Mesothelial cell of epicardium (in vitro differentiated cells): Measurements from ENCODE around the gene AIFM3. TPM values are rescaled to one million over a fixed set of nuclear protein-coding genes. Genes with fewer than 3 reads are reported as not detected.

ENCODE experiments used
- DNase-seq, 2 experiments: peaks; one replicate each; pipeline ENCODE4 v3.0.0; 2021; ENCODE audit warnings: low spot score in 2 of 2; ENCODE audit not compliant: unreplicated experiment in 2 of 2
- H3K27ac Mint-ChIP-seq: 2 replicates; pipeline ENCODE4 v1.8.0; 2021; ENCODE audit warnings: mixed read lengths
- H3K27me3 Mint-ChIP-seq: 2 replicates; pipeline ENCODE4 v1.8.0; 2021; ENCODE audit warnings: low read depth, mixed read lengths
- H3K36me3 Mint-ChIP-seq: 2 replicates; pipeline ENCODE4 v1.8.0; 2021; ENCODE audit warnings: mixed read lengths
- H3K4me1 Mint-ChIP-seq: 2 replicates; pipeline ENCODE4 v1.8.0; 2021; ENCODE audit warnings: mixed read lengths
- H3K4me3 Mint-ChIP-seq: 2 replicates; pipeline ENCODE4 v1.8.0; 2021; ENCODE audit warnings: mild to moderate bottlenecking, moderate library complexity, mixed read lengths
- H3K9me3 Mint-ChIP-seq: 2 replicates; pipeline ENCODE4 v1.8.0; 2021; ENCODE audit warnings: mixed read lengths
- total RNA-seq: library from RNA; stranded (reverse); gene quantifications from 3 replicates; pipeline ENCODE4 v1.2.1, GENCODE V29; 2021
- TF ChIP-seq, protein P1 (sequence below): fragments of 200-600 bp; sonication (generic); IDR thresholded peaks from one replicate; pipeline ENCODE4 v1.5.0; 2021; ENCODE audit warnings: antibody characterized with exemption; ENCODE audit not compliant: unreplicated experiment

AIFM3 gene
- total RNA-seq, 1 donor from 2014 or later = 2.5 TPM

DNA sequence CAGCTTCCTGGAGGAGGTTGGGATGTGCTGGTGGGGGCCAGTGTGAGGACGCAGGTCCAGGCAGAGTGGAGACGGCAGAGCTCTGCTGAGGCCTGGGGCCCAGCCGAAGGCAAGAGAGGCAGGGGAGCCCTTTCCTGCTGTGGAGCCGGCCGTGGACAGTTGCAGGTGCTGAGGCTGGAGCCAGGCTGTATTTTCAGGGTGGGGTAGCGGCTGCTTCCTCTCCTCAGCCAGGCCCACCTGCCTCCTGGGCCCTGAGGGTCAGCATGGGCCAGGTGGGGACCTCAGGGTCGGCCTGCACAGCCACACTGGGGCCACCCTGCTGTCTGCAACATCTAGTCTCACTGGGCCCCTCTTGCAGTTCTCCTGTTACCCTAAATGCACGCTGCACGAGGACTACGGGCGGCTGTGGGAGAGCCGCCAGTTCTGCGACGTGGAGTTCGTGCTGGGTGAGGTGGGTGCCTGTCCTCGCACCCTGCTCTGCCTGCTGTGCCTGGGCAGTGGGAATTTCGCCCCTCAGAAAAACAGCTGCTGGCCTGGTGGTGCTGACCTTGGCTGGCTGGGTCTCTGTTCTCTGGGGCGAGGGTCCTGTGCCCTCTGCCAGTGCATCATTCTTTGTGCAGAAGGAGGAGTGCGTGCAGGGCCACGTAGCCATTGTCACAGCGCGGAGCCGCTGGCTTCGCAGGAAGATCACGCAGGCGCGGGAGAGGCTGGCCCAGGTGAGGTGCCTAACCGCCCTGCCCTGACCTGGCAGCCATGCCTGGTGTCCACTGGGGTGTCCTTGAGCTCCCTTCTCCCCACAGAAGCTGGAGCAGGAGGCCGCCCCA, 26.5 kb downstream of the AIFM3 start:
- Mint-ChIP-seq H3K27ac (no peak overlapping the region), H3K27me3 (no peaks in the 10 kb centered on the region), H3K9me3 (no peaks in the 10 kb centered on the region), H3K4me1 (no peaks in the 10 kb centered on the region), H3K36me3 (peaks cover 5% of the 10 kb centered on the region), H3K4me3 (no peak overlapping the region)
- TF ChIP-seq, protein P1, sequence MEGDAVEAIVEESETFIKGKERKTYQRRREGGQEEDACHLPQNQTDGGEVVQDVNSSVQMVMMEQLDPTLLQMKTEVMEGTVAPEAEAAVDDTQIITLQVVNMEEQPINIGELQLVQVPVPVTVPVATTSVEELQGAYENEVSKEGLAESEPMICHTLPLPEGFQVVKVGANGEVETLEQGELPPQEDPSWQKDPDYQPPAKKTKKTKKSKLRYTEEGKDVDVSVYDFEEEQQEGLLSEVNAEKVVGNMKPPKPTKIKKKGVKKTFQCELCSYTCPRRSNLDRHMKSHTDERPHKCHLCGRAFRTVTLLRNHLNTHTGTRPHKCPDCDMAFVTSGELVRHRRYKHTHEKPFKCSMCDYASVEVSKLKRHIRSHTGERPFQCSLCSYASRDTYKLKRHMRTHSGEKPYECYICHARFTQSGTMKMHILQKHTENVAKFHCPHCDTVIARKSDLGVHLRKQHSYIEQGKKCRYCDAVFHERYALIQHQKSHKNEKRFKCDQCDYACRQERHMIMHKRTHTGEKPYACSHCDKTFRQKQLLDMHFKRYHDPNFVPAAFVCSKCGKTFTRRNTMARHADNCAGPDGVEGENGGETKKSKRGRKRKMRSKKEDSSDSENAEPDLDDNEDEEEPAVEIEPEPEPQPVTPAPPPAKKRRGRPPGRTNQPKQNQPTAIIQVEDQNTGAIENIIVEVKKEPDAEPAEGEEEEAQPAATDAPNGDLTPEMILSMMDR = no peak
- no peak for DNase-seq

DNA sequence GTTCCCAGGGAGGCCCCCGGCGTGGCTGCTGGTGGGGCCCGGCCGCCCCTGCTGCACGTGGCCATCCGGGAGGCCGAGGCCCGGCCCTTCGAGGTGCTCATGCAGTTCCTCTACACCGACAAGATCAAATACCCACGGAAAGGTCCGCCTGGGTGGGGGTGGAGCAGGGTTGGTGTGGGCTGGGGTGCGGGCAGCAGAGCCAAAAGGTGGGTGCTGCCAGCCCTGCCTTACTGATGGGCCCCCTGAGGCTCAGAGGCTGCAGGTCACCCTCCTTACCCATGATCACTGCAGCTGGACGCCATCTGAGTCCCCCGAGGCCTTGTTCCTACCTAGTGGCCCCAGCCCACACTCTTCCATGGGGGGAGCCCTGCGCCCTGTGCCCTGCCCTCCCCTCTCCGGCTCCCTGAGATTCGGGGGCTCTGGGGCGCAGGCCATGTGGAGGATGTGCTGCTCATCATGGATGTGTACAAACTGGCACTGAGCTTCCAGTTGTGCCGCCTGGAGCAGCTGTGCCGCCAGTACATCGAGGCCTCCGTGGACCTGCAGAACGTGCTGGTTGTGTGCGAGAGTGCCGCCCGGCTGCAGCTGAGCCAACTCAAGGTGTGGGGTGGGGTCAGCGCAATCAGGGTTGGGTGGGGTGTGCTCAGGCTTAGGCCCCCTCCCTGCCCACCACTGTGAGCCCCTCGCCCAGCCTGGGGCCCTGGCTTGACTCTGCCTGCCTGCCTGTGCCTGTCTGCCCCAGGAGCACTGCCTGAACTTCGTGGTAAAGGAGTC, 27.3 kb downstream of the AIFM3 start:
- H3K27me3 Mint-ChIP-seq = no peaks in the 10 kb centered on the region
- H3K9me3 Mint-ChIP-seq = no peaks in the 10 kb centered on the region
- DNase-seq = no peak
- no peaks in the 10 kb centered on the region for H3K4me1 Mint-ChIP-seq
- no peak overlapping the region for H3K27ac Mint-ChIP-seq
- no peak overlapping the region for H3K4me3 Mint-ChIP-seq
- H3K36me3 Mint-ChIP-seq = peaks cover 5% of the 10 kb centered on the region
- TF ChIP-seq, protein P1 = no peak

DNA sequence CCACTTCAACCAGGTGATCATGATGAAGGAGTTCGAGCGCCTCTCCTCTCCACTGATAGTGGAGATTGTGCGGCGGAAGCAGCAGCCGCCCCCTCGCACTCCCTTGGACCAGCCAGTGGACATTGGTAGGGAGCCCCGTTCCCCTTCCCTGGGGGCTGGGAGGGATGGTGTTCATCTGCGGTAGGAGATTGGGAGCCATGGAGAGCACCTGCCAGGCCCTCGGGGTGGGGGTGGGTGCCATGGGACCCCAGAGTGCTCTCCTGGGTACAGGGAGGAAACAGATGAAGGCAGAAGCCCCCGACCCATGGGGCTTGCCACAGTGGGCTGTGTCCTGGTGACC, 27.8 kb downstream of the AIFM3 start:
- Mint-ChIP-seq H3K36me3 (peaks cover 5% of the 10 kb centered on the region), H3K9me3 (no peaks in the 10 kb centered on the region), H3K27me3 (no peaks in the 10 kb centered on the region), H3K4me1 (peaks cover under 1% of the 10 kb centered on the region), H3K27ac (no peak overlapping the region), H3K4me3 (no peak overlapping the region)
- DNase-seq = no peak
- TF ChIP-seq, protein P1 = no peak

DNA sequence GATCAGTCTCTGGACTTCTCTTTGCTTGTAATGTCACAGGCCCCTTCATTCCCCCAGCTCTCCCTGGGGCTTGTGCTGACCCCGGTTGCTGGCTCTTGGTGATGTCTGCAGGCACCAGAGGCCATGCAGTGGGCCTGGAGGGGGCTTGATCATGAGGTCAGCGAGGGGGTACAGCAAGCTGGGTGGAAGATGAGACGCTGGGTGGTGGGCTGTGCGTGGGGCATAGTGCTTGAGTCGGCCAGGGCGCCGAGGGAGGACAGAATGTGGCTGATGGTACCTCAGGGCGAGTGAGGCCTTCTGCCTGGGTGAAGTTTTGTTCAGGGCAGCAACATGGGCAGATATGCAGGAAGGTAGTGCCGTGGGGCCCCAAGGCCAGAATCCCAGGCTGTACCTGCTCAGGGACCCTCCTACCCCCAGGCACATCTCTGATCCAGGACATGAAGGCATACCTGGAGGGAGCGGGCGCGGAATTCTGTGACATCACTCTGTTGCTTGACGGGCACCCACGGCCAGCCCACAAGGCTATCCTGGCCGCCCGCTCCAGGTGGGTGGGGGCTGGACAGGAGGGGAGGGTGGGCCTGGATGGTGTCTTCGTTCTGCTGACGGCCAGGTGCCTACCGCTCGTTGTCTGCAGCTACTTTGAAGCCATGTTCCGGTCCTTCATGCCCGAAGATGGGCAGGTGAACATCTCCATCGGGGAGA, 28.4 kb downstream of the AIFM3 start:
- no peak for DNase-seq
- no peak overlapping the region for H3K27ac Mint-ChIP-seq
- H3K4me1 Mint-ChIP-seq = peaks cover 5% of the 10 kb centered on the region
- H3K27me3 Mint-ChIP-seq = no peaks in the 10 kb centered on the region
- peaks cover 5% of the 10 kb centered on the region for H3K36me3 Mint-ChIP-seq
- H3K9me3 Mint-ChIP-seq = no peaks in the 10 kb centered on the region
- TF ChIP-seq, protein P1 = no peak
- no peak overlapping the region for H3K4me3 Mint-ChIP-seq

DNA sequence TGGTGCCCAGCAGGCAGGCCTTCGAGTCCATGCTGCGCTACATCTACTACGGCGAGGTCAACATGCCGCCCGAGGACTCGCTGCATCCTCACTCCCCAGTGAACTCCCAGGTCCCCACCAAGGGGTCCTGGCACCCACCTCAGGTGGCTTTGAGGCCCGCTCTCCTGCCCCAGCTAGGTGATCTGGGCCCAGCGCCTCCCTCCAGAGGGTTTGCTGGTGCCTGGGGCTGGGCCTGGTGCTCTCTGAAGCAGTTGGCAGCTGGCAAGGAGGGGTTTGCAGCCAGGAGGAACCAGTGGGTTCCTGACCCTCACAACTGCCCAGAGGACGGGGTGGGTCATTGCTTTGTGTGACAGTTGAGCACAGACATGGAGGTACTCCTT, 29.0 kb downstream of the AIFM3 start:
- Mint-ChIP-seq H3K4me1 (peaks cover 11% of the 10 kb centered on the region), H3K9me3 (no peaks in the 10 kb centered on the region), H3K27me3 (no peaks in the 10 kb centered on the region), H3K36me3 (peaks cover 2% of the 10 kb centered on the region), H3K4me3 (no peak overlapping the region), H3K27ac (no peak overlapping the region)
- TF ChIP-seq, protein P1 = no peak
- no peak for DNase-seq
